Neural cell (in vitro differentiated cells): Measurements from ENCODE around the gene PPARGC1A.

Experiments
- EP300 ChIP-seq: fragments of 450-650 bp; conservative IDR thresholded peaks from 2 replicates; pipeline ENCODE4 v1.6.1; 2014; ENCODE audit warnings: antibody characterized with exemption, mild to moderate bottlenecking, moderate library complexity; ENCODE audit not compliant: poor library complexity, severe bottlenecking
- EZH2 ChIP-seq: fragments of 200-600, 300-800 bp; shearing (Covaris generic), sonication (generic); IDR thresholded peaks from 2 replicates; pipeline ENCODE4 v1.6.1; 2014; ENCODE audit warnings: antibody characterized with exemption, low read length, borderline replicate concordance, mild to moderate bottlenecking; ENCODE audit not compliant: insufficient read depth, poor library complexity, severe bottlenecking
- MXI1 ChIP-seq: fragments of 450-650 bp; conservative IDR thresholded peaks from 2 replicates; pipeline ENCODE4 v1.6.1; 2014; ENCODE audit warnings: antibody characterized with exemption, mild to moderate bottlenecking; ENCODE audit not compliant: poor library complexity, severe bottlenecking
- POLR2AphosphoS5 ChIP-seq: IDR thresholded peaks from 2 replicates; pipeline ENCODE4 v1.6.1; 2012
- RAD21 ChIP-seq: fragments of 450-650 bp; conservative IDR thresholded peaks from 2 replicates; pipeline ENCODE4 v1.6.1; 2014; ENCODE audit warnings: antibody characterized with exemption, mild to moderate bottlenecking, moderate library complexity
- TAF1 ChIP-seq: IDR thresholded peaks from 2 replicates; pipeline ENCODE4 v1.6.1; 2012; ENCODE audit warnings: low read depth
- TF ChIP-seq, protein P1 (sequence below): fragments of 450-650 bp; IDR thresholded peaks from 2 replicates; pipeline ENCODE4 v1.5.1; 2014; ENCODE audit warnings: antibody characterized with exemption, mild to moderate bottlenecking, moderate library complexity; ENCODE audit not compliant: poor library complexity, severe bottlenecking
- TF ChIP-seq, protein P2 (sequence below): IDR thresholded peaks from 2 replicates; pipeline ENCODE4 v1.6.1; 2012; ENCODE audit warnings: borderline replicate concordance

DNA sequence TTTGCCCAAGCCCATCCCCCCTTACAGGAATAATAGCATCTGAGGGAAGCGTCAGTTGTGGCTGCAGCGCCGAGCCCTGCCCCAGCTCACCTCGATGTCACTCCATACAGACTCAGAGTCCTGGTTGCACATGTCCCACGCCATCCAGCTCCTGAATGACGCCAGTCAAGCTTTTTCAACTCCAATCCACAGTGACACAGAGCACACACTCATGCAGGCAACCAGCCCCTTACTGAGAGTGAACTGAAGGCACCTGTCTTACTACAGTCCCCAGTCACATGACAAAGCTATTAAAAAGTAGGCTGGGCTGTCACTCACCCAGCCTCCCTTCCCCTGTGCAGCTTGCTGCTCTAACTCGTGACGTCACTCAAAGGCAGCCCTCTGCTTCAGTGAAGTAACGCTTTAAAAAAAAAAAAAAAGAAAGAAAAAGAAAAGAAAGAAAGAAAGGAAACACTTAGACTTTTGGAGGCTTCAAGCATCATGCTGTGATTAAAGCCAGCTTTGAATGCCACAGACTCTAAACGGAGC, at the start of gene PPARGC1A:
- TF ChIP-seq EP300 (peak; percentile 83), MXI1 (peak; percentile 63), TAF1 (no peak), POLR2AphosphoS5 (peak; percentile 77), EZH2 (no peak), RAD21 (peak; percentile 21)
- TF ChIP-seq, protein P1, sequence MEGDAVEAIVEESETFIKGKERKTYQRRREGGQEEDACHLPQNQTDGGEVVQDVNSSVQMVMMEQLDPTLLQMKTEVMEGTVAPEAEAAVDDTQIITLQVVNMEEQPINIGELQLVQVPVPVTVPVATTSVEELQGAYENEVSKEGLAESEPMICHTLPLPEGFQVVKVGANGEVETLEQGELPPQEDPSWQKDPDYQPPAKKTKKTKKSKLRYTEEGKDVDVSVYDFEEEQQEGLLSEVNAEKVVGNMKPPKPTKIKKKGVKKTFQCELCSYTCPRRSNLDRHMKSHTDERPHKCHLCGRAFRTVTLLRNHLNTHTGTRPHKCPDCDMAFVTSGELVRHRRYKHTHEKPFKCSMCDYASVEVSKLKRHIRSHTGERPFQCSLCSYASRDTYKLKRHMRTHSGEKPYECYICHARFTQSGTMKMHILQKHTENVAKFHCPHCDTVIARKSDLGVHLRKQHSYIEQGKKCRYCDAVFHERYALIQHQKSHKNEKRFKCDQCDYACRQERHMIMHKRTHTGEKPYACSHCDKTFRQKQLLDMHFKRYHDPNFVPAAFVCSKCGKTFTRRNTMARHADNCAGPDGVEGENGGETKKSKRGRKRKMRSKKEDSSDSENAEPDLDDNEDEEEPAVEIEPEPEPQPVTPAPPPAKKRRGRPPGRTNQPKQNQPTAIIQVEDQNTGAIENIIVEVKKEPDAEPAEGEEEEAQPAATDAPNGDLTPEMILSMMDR = no peak
- TF ChIP-seq, protein P2, sequence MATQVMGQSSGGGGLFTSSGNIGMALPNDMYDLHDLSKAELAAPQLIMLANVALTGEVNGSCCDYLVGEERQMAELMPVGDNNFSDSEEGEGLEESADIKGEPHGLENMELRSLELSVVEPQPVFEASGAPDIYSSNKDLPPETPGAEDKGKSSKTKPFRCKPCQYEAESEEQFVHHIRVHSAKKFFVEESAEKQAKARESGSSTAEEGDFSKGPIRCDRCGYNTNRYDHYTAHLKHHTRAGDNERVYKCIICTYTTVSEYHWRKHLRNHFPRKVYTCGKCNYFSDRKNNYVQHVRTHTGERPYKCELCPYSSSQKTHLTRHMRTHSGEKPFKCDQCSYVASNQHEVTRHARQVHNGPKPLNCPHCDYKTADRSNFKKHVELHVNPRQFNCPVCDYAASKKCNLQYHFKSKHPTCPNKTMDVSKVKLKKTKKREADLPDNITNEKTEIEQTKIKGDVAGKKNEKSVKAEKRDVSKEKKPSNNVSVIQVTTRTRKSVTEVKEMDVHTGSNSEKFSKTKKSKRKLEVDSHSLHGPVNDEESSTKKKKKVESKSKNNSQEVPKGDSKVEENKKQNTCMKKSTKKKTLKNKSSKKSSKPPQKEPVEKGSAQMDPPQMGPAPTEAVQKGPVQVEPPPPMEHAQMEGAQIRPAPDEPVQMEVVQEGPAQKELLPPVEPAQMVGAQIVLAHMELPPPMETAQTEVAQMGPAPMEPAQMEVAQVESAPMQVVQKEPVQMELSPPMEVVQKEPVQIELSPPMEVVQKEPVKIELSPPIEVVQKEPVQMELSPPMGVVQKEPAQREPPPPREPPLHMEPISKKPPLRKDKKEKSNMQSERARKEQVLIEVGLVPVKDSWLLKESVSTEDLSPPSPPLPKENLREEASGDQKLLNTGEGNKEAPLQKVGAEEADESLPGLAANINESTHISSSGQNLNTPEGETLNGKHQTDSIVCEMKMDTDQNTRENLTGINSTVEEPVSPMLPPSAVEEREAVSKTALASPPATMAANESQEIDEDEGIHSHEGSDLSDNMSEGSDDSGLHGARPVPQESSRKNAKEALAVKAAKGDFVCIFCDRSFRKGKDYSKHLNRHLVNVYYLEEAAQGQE = no peak
